Rectal smooth muscle tissue (tissue), 1 donor: ENCODE data around the gene MAFG.

ENCODE experiments used
- H3K27ac ChIP-seq: one replicate; pipeline ENCODE4 v1.7.0; 2013; ENCODE audit warnings: low read depth, low read length, inconsistent platforms
- H3K27me3 ChIP-seq: one replicate; pipeline ENCODE4 v1.7.0; 2013; ENCODE audit warnings: low read length; ENCODE audit not compliant: control insufficient read depth, insufficient read depth
- H3K36me3 ChIP-seq: one replicate; pipeline ENCODE4 v1.7.0; 2013; ENCODE audit warnings: low read length; ENCODE audit not compliant: control insufficient read depth, insufficient read depth
- H3K4me1 ChIP-seq: one replicate; pipeline ENCODE4 v1.7.0; 2013; ENCODE audit warnings: low read length; ENCODE audit not compliant: control insufficient read depth, insufficient read depth
- H3K4me3 ChIP-seq: one replicate; pipeline ENCODE4 v1.7.0; 2013; ENCODE audit warnings: low read length
- H3K9ac ChIP-seq: one replicate; pipeline ENCODE4 v1.7.0; 2013; ENCODE audit warnings: low read length

The MAFG gene

GRCh38 chr17:81927653-81928543, at the start of gene MAFG:
Gene MAFG, minus strand, starts transcription at chr17:81927735. Its CDS starts 4,550 bp downstream, at chr17:81923185.
- Histone ChIP-seq H3K4me3 (peak within 1 kb of the TSS; percentile 89), H3K27ac (peak within 1 kb of the TSS; percentile 91), H3K36me3 (no peaks in the 10 kb centered on the region), H3K27me3 (peaks cover 5% of the 10 kb centered on the region), H3K9ac (peak within 1 kb of the TSS; percentile 61), H3K4me1 (peaks cover 17% of the 10 kb centered on the region)

GRCh38 chr17:81976332-81977210, 49.0 kb upstream of the MAFG start:
- Histone ChIP-seq H3K4me3 (peak overlapping the region; percentile 67), H3K9ac (peak overlapping the region; percentile 58), H3K27ac (peak overlapping the region; percentile 80), H3K36me3 (peaks cover 3% of the 10 kb centered on the region), H3K27me3 (no peaks in the 10 kb centered on the region), H3K4me1 (peaks cover 7% of the 10 kb centered on the region)

- no peaks in the 10 kb centered on the region for H3K27me3 ChIP-seq
Measured at GRCh38 chr17:81973432-81973831, 45.9 kb upstream of the MAFG start.

GRCh38 chr17:81968850-81969812, 41.6 kb upstream of the MAFG start:
- H3K4me3 ChIP-seq = no peak overlapping the region
- no peak overlapping the region for H3K27ac ChIP-seq
- no peaks in the 10 kb centered on the region for H3K36me3 ChIP-seq
- no peak overlapping the region for H3K9ac ChIP-seq
- no peaks in the 10 kb centered on the region for H3K27me3 ChIP-seq
- H3K4me1 ChIP-seq = peaks cover 4% of the 10 kb centered on the region

More at GRCh38 chr17:81973432-81973831, 45.9 kb upstream of the MAFG start:
- H3K36me3 ChIP-seq = no peaks in the 10 kb centered on the region
- H3K4me1 ChIP-seq = peaks cover 4% of the 10 kb centered on the region
- H3K9ac ChIP-seq = no peak overlapping the region
- no peak overlapping the region for H3K27ac ChIP-seq
- no peak overlapping the region for H3K4me3 ChIP-seq

GRCh38 chr17:81968396-81968745, 40.8 kb upstream of the MAFG start:
- Histone ChIP-seq H3K36me3 (no peaks in the 10 kb centered on the region), H3K27me3 (peaks cover 4% of the 10 kb centered on the region), H3K9ac (no peak overlapping the region), H3K4me1 (peaks cover 4% of the 10 kb centered on the region), H3K4me3 (peak overlapping the region; percentile 48), H3K27ac (no peak overlapping the region)

- no peak overlapping the region for H3K9ac ChIP-seq
- peak overlapping the region; percentile 48 for H3K4me3 ChIP-seq
Measured at GRCh38 chr17:81967533-81968395, 40.2 kb upstream of the MAFG start.

GRCh38 chr17:81967244-81967532, 39.7 kb upstream of the MAFG start:
- Histone ChIP-seq H3K27ac (no peak overlapping the region), H3K4me1 (peaks cover 4% of the 10 kb centered on the region), H3K27me3 (peaks cover 12% of the 10 kb centered on the region), H3K4me3 (peak overlapping the region; percentile 7), H3K36me3 (no peaks in the 10 kb centered on the region), H3K9ac (no peak overlapping the region)

More at GRCh38 chr17:81967533-81968395, 40.2 kb upstream of the MAFG start:
- H3K36me3 ChIP-seq = no peaks in the 10 kb centered on the region
- no peak overlapping the region for H3K27ac ChIP-seq
- H3K27me3 ChIP-seq = peaks cover 9% of the 10 kb centered on the region
- H3K4me1 ChIP-seq = peaks cover 4% of the 10 kb centered on the region

GRCh38 chr17:81966343-81967243, 39.1 kb upstream of the MAFG start:
- H3K27ac ChIP-seq = no peak overlapping the region
- H3K4me3 ChIP-seq = peak overlapping the region; percentile 7
- H3K4me1 ChIP-seq = peaks cover 4% of the 10 kb centered on the region
- H3K27me3 ChIP-seq = peaks cover 18% of the 10 kb centered on the region
- no peak overlapping the region for H3K9ac ChIP-seq
- H3K36me3 ChIP-seq = no peaks in the 10 kb centered on the region

GRCh38 chr17:81964081-81964849, 36.7 kb upstream of the MAFG start:
- H3K36me3 ChIP-seq = no peaks in the 10 kb centered on the region
- H3K4me3 ChIP-seq = no peak overlapping the region
- no peak overlapping the region for H3K27ac ChIP-seq
- no peak overlapping the region for H3K9ac ChIP-seq
- peaks cover 26% of the 10 kb centered on the region for H3K27me3 ChIP-seq
- peaks cover 4% of the 10 kb centered on the region for H3K4me1 ChIP-seq
